Stimulated activated effector memory CD8-positive, alpha-beta T cell treated with anti-CD3 and anti-CD28 coated beads, Interleukin-12 subunit alpha, Interleukin-12 subunit beta, amount 100 ng/mL, for 72 hours (primary cell): ENCODE results near the gene GAS2L1.
"Not testable (repeated sequence)": the region's sequence is repeated elsewhere in the genome, so short reads cannot be mapped to it uniquely, and the experiment has no call there.

Experiments
- ATAC-seq: fragments of 150-1000 bp; cut with Tn5 transposase; 2 replicates; pipeline ENCODE4 v1.10.0; 2021
- DNase-seq, 2 donors: peaks; one replicate each; pipeline ENCODE4 v3.0.0; 2021 to 2022; ENCODE audit warnings: low spot score in 2 of 2
- H3K27ac Mint-ChIP-seq: one replicate; pipeline ENCODE4 v1.8.0; 2022; ENCODE audit warnings: mild to moderate bottlenecking, mixed read lengths
- H3K36me3 Mint-ChIP-seq: one replicate; pipeline ENCODE4 v1.8.0; 2022; ENCODE audit warnings: mild to moderate bottlenecking, mixed read lengths
- H3K4me1 Mint-ChIP-seq: one replicate; pipeline ENCODE4 v1.8.0; 2022; ENCODE audit warnings: mixed read lengths
- H3K4me3 Mint-ChIP-seq: one replicate; pipeline ENCODE4 v1.8.0; 2022; ENCODE audit warnings: mild to moderate bottlenecking, mixed read lengths
- H3K9me3 Mint-ChIP-seq: one replicate; pipeline ENCODE4 v1.8.0; 2022; ENCODE audit warnings: mixed read lengths

GAS2L1 gene

GRCh38 chr22:29351891-29352290 lies 45.4 kb downstream of the GAS2L1 start:
- peaks cover 87% of the 10 kb centered on the region for H3K36me3 Mint-ChIP-seq
- no peaks in the 10 kb centered on the region for H3K4me1 Mint-ChIP-seq
- no peak for ATAC-seq
- DNase-seq, result no peak
- H3K4me3 Mint-ChIP-seq, result no peak overlapping the region
- H3K27ac Mint-ChIP-seq, result no peak overlapping the region
- H3K9me3 Mint-ChIP-seq, result no peaks in the 10 kb centered on the region

DNA sequence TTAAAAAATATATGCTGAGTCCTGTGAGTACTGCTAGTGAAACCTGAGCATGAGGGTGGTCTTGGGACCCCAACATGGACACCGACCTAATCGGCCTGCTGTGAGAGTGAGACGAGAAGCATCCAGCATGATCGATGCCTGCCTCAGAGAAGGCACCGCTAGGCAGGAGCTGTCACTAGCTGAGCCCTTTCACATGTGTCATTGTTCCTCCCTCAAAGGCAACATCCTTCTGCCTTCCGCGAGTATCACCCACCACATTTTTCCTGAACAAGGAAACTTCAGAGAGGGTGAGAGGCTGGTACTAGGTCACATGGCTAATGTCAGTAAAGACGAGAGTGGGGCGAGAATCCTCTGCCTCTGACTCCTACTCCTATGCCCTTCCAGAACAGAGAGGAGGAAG lies 46.3 kb downstream of the GAS2L1 start:
- Mint-ChIP-seq H3K9me3 (no peaks in the 10 kb centered on the region), H3K36me3 (peaks cover 93% of the 10 kb centered on the region), H3K27ac (no peak overlapping the region), H3K4me3 (no peak overlapping the region), H3K4me1 (no peaks in the 10 kb centered on the region)
- ATAC-seq (no peak), DNase-seq (no peak)

DNA sequence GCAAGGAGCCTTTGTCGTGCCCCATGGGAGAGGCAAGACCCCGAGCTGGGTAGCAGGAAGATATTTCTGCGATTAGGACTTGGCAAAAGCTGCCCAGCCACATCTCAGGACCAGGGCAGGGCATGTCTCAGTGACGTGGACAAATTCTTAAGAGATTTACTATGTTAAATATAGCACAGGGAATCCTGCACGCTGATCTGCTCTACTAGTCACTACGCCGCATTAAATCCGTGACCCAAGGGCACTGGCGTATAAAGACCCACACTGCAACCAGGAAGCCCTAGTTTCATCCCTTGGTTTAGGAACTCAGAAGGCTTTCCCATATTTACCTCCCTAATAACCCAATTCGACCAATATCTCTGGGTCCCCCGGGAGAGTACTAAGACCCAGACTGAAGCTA lies 46.8 kb downstream of the GAS2L1 start:
- ATAC-seq (no peak), DNase-seq (no peak)
- no peaks in the 10 kb centered on the region for H3K4me1 Mint-ChIP-seq
- H3K9me3 Mint-ChIP-seq, result no peaks in the 10 kb centered on the region
- no peak overlapping the region for H3K4me3 Mint-ChIP-seq
- H3K36me3 Mint-ChIP-seq, result peaks cover 98% of the 10 kb centered on the region
- H3K27ac Mint-ChIP-seq, result no peak overlapping the region

- DNase-seq (no peak), ATAC-seq (no peak)
- Mint-ChIP-seq H3K27ac (no peak overlapping the region), H3K9me3 (no peaks in the 10 kb centered on the region), H3K4me3 (no peak overlapping the region), H3K4me1 (no peaks in the 10 kb centered on the region), H3K36me3 (peaks cover 95% of the 10 kb centered on the region)
Measured at GRCh38 chr22:29353860-29354259, 47.4 kb downstream of the GAS2L1 start.

GRCh38 chr22:29357193-29357890 lies 50.9 kb downstream of the GAS2L1 start:
- not testable (repeated sequence) for DNase-seq, H3K4me3 Mint-ChIP-seq, H3K9me3 Mint-ChIP-seq, ATAC-seq, H3K4me1 Mint-ChIP-seq, H3K27ac Mint-ChIP-seq
- peaks cover 83% of the 10 kb centered on the region for H3K36me3 Mint-ChIP-seq

DNA sequence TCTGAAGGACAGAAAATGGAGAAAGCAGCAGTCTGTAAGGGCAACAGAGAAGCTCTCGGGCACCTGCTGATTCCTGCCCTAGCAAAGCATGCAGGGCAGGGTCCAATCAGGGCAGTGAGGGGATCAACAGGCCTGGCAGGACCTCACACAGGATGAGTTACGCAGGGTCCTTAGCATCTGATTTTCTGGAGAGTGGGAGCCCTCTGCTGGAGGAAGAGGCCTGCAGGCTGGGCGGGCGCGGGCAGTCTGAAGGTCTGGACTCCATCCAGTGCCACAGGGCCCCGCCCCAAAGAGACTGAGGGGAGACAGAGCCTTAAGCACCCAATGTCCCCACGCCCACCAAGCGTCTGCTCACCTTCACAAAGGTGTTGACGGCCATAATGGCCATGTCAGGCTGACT lies 53.0 kb downstream of the GAS2L1 start:
- Mint-ChIP-seq H3K4me1 (no peaks in the 10 kb centered on the region), H3K9me3 (no peaks in the 10 kb centered on the region), H3K27ac (no peak overlapping the region), H3K4me3 (no peak overlapping the region), H3K36me3 (peaks cover 74% of the 10 kb centered on the region)
- DNase-seq (no peak), ATAC-seq (no peak)
